HG03457 (cell line): ENCODE measurements around the gene UEVLD.

Source experiments
- ATAC-seq: cut with Tn5 transposase; IDR thresholded peaks from one replicate; pipeline ENCODE4 v1.9.1; 2021; ENCODE audit warnings: moderate number of reproducible peaks; ENCODE audit not compliant: unreplicated experiment

UEVLD gene

GRCh38 chr11:18502352-18502751, 86.2 kb downstream of the UEVLD start:
- ATAC-seq, result no peak

GRCh38 chr11:18501629-18502028, 86.9 kb downstream of the UEVLD start:
- ATAC-seq, result no peak

DNA sequence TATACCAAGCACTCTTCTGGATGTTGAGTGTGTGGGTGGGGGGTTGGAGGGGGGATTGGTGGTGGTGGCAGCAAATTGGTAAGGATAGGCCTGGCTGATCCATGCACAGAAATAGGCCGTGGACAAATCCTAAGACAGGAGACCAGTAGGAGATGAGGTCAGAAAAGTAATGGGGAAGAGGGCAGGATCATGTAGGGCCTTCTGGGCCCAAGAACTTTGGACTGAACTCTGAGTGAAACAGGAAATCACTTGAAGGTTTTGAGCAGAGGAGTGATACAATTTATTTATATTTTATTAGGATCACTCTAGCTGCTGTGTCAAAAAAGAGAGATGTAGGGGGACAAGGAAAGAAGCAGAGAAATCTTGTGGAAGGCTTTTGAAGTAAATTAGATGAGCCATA, 90.5 kb downstream of the UEVLD start:
- no peak for ATAC-seq

- no peak for ATAC-seq
Measured at GRCh38 chr11:18495703-18496102, 92.8 kb downstream of the UEVLD start.

- ATAC-seq, result no peak
Measured at GRCh38 chr11:18495271-18495670, 93.3 kb downstream of the UEVLD start.

DNA sequence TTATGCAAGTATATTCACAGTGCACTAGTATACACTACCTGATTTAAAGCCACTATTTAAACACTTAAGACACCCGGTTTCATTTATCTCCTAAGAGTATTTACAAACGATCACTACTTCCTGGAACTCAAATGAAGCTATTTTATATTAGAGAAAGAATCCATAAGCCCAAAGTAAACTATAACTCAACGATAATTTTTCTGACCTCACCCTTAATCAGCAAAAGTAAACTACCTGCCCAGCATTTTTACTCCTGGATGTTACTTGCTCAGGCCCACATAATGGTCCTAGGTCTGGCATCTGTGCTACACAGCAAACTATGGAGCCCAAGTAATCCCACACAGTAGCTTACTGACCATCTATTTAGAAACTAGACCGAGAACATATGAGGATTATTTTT, 95.2 kb downstream of the UEVLD start:
- ATAC-seq, result no peak

GRCh38 chr11:18492888-18493287, 95.6 kb downstream of the UEVLD start:
- no peak for ATAC-seq

GRCh38 chr11:18491924-18492323, 96.6 kb downstream of the UEVLD start:
- no peak for ATAC-seq

DNA sequence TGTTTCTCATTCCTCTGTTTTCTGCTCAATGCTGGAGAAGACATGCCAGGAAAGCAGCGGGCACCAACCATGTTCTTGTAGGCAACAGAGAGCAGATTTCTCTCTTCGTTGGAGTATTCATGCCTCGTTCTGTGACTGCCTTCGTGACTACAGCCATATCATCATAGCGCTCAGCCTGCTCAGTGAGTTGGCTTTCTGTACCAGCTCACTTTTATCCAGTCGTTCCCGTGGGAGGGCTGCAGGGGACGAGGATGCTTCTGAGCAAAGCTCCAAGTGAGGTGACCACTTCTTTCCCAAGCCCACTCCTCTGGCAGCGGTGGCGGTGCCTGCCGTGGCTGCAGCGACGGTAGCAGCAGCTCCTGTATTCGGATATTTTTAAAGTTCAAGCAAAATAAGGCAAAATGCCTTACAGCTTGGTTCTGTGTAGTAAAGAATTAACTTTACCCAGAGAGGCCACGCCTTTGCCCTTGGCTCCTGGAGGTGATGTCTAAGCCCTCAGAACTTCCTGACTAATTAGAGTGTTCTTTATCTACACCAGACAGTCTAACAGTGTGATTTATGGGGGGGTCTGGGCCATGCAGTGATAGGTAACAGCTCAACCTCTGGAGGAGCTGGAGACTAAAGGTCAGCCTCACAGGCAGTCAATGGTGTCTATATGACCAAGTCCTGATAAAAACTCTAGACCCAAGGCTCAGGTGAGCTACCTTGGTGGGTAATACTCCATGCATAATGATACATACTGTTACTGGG, 97.6 kb downstream of the UEVLD start:
- no peak for ATAC-seq

DNA sequence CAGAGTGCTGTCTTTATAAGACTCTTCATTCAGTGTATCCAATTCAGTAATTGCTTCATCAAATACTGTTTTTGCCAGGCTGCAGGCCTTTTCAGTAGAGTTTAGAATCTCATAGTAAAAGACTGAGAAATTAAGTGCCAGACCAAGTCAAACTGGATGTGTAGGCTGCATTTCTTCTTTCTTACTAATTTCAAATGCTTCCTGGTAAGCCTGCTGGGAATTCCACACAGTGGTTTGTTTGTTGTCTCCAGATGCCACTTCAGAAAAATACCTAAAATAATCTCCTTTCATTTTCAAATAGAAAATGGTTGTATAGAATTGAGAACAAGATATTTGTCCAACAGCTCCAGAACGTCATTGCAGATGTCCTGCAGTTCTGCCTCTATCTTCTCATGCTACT, 98.2 kb downstream of the UEVLD start:
- no peak for ATAC-seq

DNA sequence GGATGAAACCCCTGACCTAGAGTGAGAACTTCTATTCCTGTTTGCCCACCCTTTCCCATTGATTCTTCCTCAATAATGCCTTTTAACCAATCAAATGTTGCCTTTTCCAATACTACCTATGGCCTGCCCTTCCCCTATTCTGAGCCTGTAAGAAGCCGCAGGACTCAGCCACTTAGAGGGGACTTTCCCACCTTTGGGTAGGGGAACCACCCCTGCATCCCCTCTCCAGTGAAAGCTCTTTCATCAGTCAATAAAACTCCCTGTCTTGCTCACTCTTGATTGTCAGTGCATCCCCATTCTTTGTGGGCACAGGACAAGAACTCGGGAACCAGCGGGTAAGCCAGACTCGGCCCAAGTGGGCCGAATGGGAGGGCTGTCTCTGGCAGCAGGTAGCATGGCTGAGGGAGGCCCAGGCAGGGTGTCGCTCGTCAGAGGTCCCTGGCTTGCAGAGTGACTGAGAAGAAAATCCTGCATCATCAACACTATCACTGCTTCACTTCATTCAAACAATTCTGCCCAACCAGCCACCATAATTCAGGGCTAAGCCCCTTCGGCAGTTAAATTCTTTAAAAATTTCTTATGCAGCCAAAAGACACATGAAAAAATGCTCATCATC, 102.5 kb downstream of the UEVLD start:
- no peak for ATAC-seq
